Neural cell (in vitro differentiated cells): ENCODE data around the gene AP1M2. TPM values are rescaled to one million over a fixed set of nuclear protein-coding genes. Genes with fewer than 3 reads are reported as not detected.

ENCODE experiments used
- H2AFZ ChIP-seq: fragments of 200-600, 300-800 bp; sonication (generic), shearing (Covaris generic); 2 replicates; pipeline ENCODE4 v1.6.0; 2014; ENCODE audit warnings: low read depth, mild to moderate bottlenecking, antibody characterized with exemption, low read length, moderate library complexity
- H3F3A ChIP-seq: fragments of 200-600 bp; shearing (Covaris generic); 2 replicates; pipeline ENCODE4 v1.6.1; 2016; ENCODE audit warnings: mild to moderate bottlenecking, moderate library complexity, mixed read lengths, antibody characterized with exemption, low read length; ENCODE audit not compliant: insufficient read depth, poor library complexity, severe bottlenecking
- H3K27ac ChIP-seq: fragments of 200-600, 300-800 bp; sonication (generic), shearing (Covaris generic); 2 replicates; pipeline ENCODE4 v1.5.1; 2014; ENCODE audit warnings: mild to moderate bottlenecking, low read length, moderate library complexity
- H3K27me3 ChIP-seq: fragments of 300-800, 200-600 bp; sonication (generic), shearing (Covaris generic); 2 replicates; pipeline ENCODE4 v1.6.0; 2014; ENCODE audit warnings: mild to moderate bottlenecking, low read depth, low read length, moderate library complexity; ENCODE audit not compliant: insufficient read depth
- H3K36me3 ChIP-seq: fragments of 300-800, 200-600 bp; sonication (generic), shearing (Covaris generic); 2 replicates; pipeline ENCODE4 v1.5.1; 2014; ENCODE audit warnings: mild to moderate bottlenecking, antibody characterized with exemption, low read length, moderate library complexity; ENCODE audit not compliant: insufficient read depth
- H3K4me2 ChIP-seq: fragments of 300-800, 200-600 bp; sonication (generic), shearing (Covaris generic); 2 replicates; pipeline ENCODE4 v1.6.0; 2014; ENCODE audit warnings: mild to moderate bottlenecking, low read length
- H3K4me3 ChIP-seq: fragments of 300-800, 200-600 bp; sonication (generic), shearing (Covaris generic); 2 replicates; pipeline ENCODE4 v1.5.1; 2014; ENCODE audit warnings: mild to moderate bottlenecking, low read length, moderate library complexity
- H3K79me2 ChIP-seq: fragments of 200-600 bp; shearing (Covaris generic); replicated peaks from 2 replicates; pipeline ENCODE4 v1.6.0; 2014; ENCODE audit warnings: mild to moderate bottlenecking, low read length, moderate library complexity; ENCODE audit not compliant: insufficient read depth
- H3K9ac ChIP-seq: fragments of 300-800, 200-600 bp; sonication (generic), shearing (Covaris generic); 2 replicates; pipeline ENCODE4 v1.6.1; 2016; ENCODE audit warnings: mild to moderate bottlenecking, low read length, mixed read lengths
- H3K9me2 ChIP-seq: fragments of 200-600 bp; shearing (Covaris generic); 2 replicates; pipeline ENCODE4 v1.6.1; 2016; ENCODE audit warnings: mild to moderate bottlenecking, low read length, mixed read lengths; ENCODE audit not compliant: insufficient read depth
- H3K9me3 ChIP-seq: fragments of 200-600, 300-800 bp; sonication (generic), shearing (Covaris generic); 2 replicates; pipeline ENCODE4 v1.6.1; 2016; ENCODE audit warnings: mild to moderate bottlenecking, mixed run types, low read length, moderate library complexity, mixed read lengths
- H4K20me1 ChIP-seq: fragments of 200-600 bp; shearing (Covaris generic); 2 replicates; pipeline ENCODE4 v1.6.1; 2016; ENCODE audit warnings: mild to moderate bottlenecking, mixed run types; ENCODE audit not compliant: insufficient read depth
- EP300 ChIP-seq: fragments of 450-650 bp; conservative IDR thresholded peaks from 2 replicates; pipeline ENCODE4 v1.6.1; 2014; ENCODE audit warnings: antibody characterized with exemption, mild to moderate bottlenecking, moderate library complexity; ENCODE audit not compliant: poor library complexity, severe bottlenecking
- EZH2 ChIP-seq: fragments of 200-600, 300-800 bp; shearing (Covaris generic), sonication (generic); IDR thresholded peaks from 2 replicates; pipeline ENCODE4 v1.6.1; 2014; ENCODE audit warnings: antibody characterized with exemption, low read length, borderline replicate concordance, mild to moderate bottlenecking; ENCODE audit not compliant: insufficient read depth, poor library complexity, severe bottlenecking
- MXI1 ChIP-seq: fragments of 450-650 bp; conservative IDR thresholded peaks from 2 replicates; pipeline ENCODE4 v1.6.1; 2014; ENCODE audit warnings: antibody characterized with exemption, mild to moderate bottlenecking; ENCODE audit not compliant: poor library complexity, severe bottlenecking
- POLR2AphosphoS5 ChIP-seq: IDR thresholded peaks from 2 replicates; pipeline ENCODE4 v1.6.1; 2012
- RAD21 ChIP-seq: fragments of 450-650 bp; conservative IDR thresholded peaks from 2 replicates; pipeline ENCODE4 v1.6.1; 2014; ENCODE audit warnings: antibody characterized with exemption, mild to moderate bottlenecking, moderate library complexity
- SMC3 ChIP-seq: fragments of 450-650 bp; conservative IDR thresholded peaks from 2 replicates; pipeline ENCODE4 v1.6.1; 2014; ENCODE audit warnings: antibody characterized with exemption, mild to moderate bottlenecking, moderate library complexity; ENCODE audit not compliant: poor library complexity
- TAF1 ChIP-seq: IDR thresholded peaks from 2 replicates; pipeline ENCODE4 v1.6.1; 2012; ENCODE audit warnings: low read depth
- polyA plus RNA-seq: library from polyadenylated mRNA; depleted of rRNA; stranded (reverse); fragments of >200 nt; gene quantifications from 2 replicates; pipeline ENCODE4 v1.2.3, GENCODE V29; 2014
- TF ChIP-seq, protein P1 (sequence below): fragments of 450-650 bp; IDR thresholded peaks from 2 replicates; pipeline ENCODE4 v1.5.1; 2014; ENCODE audit warnings: antibody characterized with exemption, mild to moderate bottlenecking, moderate library complexity; ENCODE audit not compliant: poor library complexity, severe bottlenecking
- TF ChIP-seq, protein P2 (sequence below): IDR thresholded peaks from 2 replicates; pipeline ENCODE4 v1.6.1; 2012; ENCODE audit warnings: borderline replicate concordance

The AP1M2 gene
- polyA plus RNA-seq, 1 donor from 2014 or later: 0.38 TPM

DNA sequence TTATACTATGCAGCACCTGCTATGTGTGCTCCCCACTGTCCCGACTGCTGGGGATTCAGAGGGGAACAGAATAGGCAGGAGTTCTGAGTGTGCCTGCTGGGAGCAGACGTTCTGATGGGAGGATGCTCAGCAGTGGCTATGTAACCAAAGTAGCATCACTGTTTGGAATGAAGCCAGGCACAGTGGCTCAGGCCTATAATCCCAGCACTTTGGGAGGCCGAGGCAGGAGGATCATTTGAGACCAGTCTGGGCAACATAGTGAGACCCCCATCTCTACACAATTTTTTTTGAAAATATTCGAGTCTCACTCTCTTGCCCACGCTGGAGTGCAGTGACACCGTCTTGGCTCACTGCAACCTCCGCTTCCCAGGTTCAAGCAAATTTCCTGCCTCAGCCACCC is 37.4 kb downstream of the AP1M2 start:
- Histone ChIP-seq H3K9me2 (no peaks in the 10 kb centered on the region), H3K9me3 (no peaks in the 10 kb centered on the region), H3K27ac (no peak overlapping the region), H3K79me2 (peaks cover 7% of the 10 kb centered on the region), H3K4me2 (no peak overlapping the region), H4K20me1 (no peaks in the 10 kb centered on the region), H3K27me3 (no peaks in the 10 kb centered on the region), H3K4me3 (no peak overlapping the region), H3K9ac (no peak overlapping the region), H2AFZ (no peak overlapping the region), H3K36me3 (peaks cover 7% of the 10 kb centered on the region), H3F3A (no peaks in the 10 kb centered on the region)
- TF ChIP-seq POLR2AphosphoS5 (no peak), RAD21 (no peak), SMC3 (no peak), EP300 (no peak), EZH2 (no peak), TAF1 (no peak), MXI1 (no peak)
- TF ChIP-seq, protein P1, sequence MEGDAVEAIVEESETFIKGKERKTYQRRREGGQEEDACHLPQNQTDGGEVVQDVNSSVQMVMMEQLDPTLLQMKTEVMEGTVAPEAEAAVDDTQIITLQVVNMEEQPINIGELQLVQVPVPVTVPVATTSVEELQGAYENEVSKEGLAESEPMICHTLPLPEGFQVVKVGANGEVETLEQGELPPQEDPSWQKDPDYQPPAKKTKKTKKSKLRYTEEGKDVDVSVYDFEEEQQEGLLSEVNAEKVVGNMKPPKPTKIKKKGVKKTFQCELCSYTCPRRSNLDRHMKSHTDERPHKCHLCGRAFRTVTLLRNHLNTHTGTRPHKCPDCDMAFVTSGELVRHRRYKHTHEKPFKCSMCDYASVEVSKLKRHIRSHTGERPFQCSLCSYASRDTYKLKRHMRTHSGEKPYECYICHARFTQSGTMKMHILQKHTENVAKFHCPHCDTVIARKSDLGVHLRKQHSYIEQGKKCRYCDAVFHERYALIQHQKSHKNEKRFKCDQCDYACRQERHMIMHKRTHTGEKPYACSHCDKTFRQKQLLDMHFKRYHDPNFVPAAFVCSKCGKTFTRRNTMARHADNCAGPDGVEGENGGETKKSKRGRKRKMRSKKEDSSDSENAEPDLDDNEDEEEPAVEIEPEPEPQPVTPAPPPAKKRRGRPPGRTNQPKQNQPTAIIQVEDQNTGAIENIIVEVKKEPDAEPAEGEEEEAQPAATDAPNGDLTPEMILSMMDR: no peak
- TF ChIP-seq, protein P2, sequence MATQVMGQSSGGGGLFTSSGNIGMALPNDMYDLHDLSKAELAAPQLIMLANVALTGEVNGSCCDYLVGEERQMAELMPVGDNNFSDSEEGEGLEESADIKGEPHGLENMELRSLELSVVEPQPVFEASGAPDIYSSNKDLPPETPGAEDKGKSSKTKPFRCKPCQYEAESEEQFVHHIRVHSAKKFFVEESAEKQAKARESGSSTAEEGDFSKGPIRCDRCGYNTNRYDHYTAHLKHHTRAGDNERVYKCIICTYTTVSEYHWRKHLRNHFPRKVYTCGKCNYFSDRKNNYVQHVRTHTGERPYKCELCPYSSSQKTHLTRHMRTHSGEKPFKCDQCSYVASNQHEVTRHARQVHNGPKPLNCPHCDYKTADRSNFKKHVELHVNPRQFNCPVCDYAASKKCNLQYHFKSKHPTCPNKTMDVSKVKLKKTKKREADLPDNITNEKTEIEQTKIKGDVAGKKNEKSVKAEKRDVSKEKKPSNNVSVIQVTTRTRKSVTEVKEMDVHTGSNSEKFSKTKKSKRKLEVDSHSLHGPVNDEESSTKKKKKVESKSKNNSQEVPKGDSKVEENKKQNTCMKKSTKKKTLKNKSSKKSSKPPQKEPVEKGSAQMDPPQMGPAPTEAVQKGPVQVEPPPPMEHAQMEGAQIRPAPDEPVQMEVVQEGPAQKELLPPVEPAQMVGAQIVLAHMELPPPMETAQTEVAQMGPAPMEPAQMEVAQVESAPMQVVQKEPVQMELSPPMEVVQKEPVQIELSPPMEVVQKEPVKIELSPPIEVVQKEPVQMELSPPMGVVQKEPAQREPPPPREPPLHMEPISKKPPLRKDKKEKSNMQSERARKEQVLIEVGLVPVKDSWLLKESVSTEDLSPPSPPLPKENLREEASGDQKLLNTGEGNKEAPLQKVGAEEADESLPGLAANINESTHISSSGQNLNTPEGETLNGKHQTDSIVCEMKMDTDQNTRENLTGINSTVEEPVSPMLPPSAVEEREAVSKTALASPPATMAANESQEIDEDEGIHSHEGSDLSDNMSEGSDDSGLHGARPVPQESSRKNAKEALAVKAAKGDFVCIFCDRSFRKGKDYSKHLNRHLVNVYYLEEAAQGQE: no peak

DNA sequence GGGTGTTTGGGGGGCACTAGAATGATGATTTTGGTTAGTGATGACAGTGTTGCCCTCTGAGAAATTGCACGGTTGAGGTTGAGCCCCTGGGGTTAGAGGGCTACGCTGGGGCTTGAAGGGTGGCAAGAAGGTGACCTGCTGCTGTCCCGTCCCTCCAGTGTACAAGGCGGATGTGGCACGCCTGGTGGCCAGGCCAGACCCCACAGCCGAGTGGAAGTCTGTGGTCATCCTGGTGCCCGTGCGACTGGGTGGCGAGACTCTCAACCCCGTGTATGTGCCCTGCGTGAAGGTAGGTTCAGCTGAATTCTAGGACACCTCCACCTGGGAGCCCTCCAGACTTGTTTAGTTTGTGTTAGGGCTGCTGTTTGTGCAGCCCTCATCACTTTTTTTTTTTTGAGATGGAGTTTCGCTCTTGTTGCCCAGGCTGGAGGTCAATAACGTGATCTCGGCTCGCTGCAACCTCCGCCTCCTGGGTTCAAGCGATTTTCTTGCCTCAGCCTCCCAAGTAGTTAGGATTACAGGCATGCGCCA is 38.3 kb downstream of the AP1M2 start:
- TF ChIP-seq SMC3 (no peak), POLR2AphosphoS5 (no peak), EP300 (no peak), TAF1 (no peak), RAD21 (no peak), EZH2 (no peak), MXI1 (no peak)
- TF ChIP-seq, protein P1: no peak
- TF ChIP-seq, protein P2: no peak
- Histone ChIP-seq H3K79me2 (peaks cover 16% of the 10 kb centered on the region), H3K36me3 (peaks cover 7% of the 10 kb centered on the region), H3K4me3 (no peak overlapping the region), H3K27ac (no peak overlapping the region), H2AFZ (no peak overlapping the region), H3K9me2 (no peaks in the 10 kb centered on the region), H3K9me3 (no peaks in the 10 kb centered on the region), H3F3A (no peaks in the 10 kb centered on the region), H3K4me2 (no peak overlapping the region), H3K27me3 (no peaks in the 10 kb centered on the region), H4K20me1 (no peaks in the 10 kb centered on the region), H3K9ac (no peak overlapping the region)
